ENCODE measurements around the gene TNFAIP3.
A peak's percentile ranks its signal among the peaks of the same experiment; 100 is the strongest.

Gene TNFAIP3

GRCh38 chr6:137907170-137907569 is 40.1 kb downstream of the TNFAIP3 start:
- TF ChIP-seq, protein P1, sequence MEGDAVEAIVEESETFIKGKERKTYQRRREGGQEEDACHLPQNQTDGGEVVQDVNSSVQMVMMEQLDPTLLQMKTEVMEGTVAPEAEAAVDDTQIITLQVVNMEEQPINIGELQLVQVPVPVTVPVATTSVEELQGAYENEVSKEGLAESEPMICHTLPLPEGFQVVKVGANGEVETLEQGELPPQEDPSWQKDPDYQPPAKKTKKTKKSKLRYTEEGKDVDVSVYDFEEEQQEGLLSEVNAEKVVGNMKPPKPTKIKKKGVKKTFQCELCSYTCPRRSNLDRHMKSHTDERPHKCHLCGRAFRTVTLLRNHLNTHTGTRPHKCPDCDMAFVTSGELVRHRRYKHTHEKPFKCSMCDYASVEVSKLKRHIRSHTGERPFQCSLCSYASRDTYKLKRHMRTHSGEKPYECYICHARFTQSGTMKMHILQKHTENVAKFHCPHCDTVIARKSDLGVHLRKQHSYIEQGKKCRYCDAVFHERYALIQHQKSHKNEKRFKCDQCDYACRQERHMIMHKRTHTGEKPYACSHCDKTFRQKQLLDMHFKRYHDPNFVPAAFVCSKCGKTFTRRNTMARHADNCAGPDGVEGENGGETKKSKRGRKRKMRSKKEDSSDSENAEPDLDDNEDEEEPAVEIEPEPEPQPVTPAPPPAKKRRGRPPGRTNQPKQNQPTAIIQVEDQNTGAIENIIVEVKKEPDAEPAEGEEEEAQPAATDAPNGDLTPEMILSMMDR (IDR thresholded peaks at IDR 0.05; ENCODE audit: low read depth, low read length): no peak
- no peak for DNase-seq (ENCODE audit: low read depth in 2 of 2)
- H3K4me3 ChIP-seq (replicated peaks in 1 of 2; ENCODE audit: low read depth in 2 of 2, low read length in 2 of 2): no peak overlapping the region

DNA sequence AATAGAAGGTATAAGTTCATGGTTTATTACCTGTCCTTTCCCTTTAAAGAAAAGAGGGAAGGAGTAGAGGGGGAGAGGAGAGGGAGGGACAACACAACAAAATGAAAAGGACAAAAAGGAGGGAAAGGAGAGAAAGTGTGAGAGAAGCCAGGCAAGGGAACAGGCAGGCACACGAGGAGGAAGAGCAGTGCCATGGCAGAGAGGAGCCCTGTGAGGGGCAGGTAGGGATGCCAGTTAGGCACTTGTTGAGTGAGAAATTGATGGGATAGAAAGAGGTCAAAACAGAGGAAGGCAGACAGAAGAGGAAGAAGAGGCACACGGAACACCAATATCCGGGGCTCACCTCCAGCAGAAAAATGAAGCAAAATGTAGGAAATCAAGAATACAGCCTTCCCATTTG is 42.5 kb downstream of the TNFAIP3 start:
- no peak for DNase-seq (ENCODE audit: low read depth in 2 of 2)
- H3K4me3 ChIP-seq (replicated peaks in 1 of 2; ENCODE audit: low read depth in 2 of 2, low read length in 2 of 2): no peak overlapping the region
- TF ChIP-seq, protein P1 (IDR thresholded peaks at IDR 0.05; ENCODE audit: low read depth, low read length): no peak

DNA sequence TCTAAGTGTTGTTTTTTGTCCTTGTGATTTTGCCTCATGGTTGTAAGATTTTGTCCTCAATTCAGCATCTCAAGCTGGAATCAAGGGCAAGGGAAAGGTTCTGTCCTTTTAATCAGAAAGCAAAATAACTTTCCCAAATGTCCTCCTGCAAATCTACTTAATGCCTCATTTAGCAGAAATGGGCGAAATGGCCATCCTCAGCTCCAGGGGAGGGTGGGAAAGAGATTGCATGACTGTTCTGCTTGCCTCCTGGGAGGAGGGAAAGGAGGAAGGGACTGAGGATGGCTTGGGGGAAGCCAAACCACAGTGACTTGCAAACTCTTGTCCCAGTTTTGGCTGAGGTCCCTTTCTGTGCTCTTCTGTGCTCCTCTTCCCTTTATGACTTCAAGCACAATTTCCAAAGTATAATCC is 43.4 kb downstream of the TNFAIP3 start:
- peak in 1 of 2 donors; percentile 60 for DNase-seq (ENCODE audit: low read depth in 2 of 2)
- TF ChIP-seq, protein P1 (IDR thresholded peaks at IDR 0.05; ENCODE audit: low read depth, low read length): no peak
- no peak overlapping the region for H3K4me3 ChIP-seq (replicated peaks in 1 of 2; ENCODE audit: low read depth in 2 of 2, low read length in 2 of 2)

DNA sequence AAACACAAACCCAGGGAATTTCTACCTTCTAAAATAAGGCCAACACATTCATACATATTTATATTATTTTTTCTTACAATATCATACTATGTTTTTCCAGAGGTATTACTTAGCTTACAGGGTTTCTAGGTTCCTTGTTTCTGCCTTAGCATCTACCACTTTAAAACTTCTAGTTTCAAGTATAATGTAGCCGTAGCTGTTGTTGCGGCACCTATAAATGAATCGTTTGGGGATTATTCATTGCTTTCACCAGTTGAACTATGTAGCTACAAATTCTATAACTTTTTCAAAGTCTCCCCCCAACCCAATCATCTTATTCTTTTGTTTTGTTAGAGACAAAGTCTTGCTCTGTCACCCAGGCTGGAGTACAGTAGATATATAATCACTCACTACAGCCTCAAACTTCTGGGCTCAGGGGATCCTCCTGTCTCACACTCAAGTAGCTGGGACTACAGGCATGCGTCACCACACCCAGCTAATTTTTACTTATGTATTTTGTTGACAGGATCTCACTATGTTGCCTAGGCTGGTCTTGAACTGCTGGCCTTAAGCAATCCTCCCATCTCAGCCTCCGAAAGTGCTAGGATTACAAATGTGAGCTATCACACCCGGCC is 43.9 kb downstream of the TNFAIP3 start:
- no peak overlapping the region for H3K4me3 ChIP-seq (replicated peaks in 1 of 2; ENCODE audit: low read depth in 2 of 2, low read length in 2 of 2)
- TF ChIP-seq, protein P1 (IDR thresholded peaks at IDR 0.05; ENCODE audit: low read depth, low read length): no peak
- no peak for DNase-seq (ENCODE audit: low read depth in 2 of 2)

DNA sequence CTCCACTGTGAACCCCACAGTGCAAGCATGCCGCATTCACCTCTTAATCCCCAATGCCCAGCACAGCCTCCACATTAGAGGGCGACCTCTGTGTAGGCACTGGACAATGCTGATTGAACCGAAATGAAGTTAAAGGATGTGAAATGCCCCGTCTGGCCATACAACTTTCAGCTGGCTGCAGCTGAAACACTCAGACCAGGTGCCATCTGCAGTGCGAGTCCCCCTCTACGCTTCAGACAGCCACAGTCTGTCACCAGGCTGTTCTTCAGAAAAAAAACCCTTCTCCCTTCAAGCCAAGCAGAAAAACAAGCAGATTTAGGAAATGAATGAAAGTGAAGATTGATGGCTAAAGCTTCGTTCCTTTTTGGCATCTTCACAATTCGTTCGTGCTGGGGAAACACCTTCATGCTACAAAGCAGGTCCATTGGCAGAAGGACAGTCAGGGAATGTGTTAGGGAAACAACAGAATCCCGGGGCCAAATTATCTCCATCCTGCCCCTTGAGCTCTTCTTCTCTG is 44.7 kb downstream of the TNFAIP3 start:
- TF ChIP-seq, protein P1 (IDR thresholded peaks at IDR 0.05; ENCODE audit: low read depth, low read length): no peak
- no peak overlapping the region for H3K4me3 ChIP-seq (replicated peaks in 1 of 2; ENCODE audit: low read depth in 2 of 2, low read length in 2 of 2)
- DNase-seq (ENCODE audit: low read depth in 2 of 2): no peak

DNA sequence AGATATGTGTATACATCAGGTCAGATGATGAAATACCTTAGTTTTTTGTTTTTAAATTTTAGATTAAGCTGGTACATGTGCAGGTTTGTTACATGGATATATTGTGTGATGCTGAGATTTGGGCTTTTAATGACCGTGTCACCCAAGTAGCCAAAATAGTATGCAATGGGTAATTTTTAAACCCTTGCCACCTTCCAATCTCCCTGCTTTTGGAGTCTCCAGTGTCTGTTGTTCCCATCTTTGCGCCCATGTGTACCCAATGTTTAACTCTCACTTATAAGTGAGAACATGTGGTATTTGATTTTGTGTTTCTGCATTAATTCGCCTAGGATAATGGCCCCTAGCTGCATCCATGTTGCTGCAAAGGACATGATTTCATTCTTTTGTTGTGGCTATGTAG is 45.8 kb downstream of the TNFAIP3 start:
- DNase-seq (ENCODE audit: low read depth in 2 of 2): no peak
- TF ChIP-seq, protein P1 (IDR thresholded peaks at IDR 0.05; ENCODE audit: low read depth, low read length): no peak
- no peak overlapping the region for H3K4me3 ChIP-seq (replicated peaks in 1 of 2; ENCODE audit: low read depth in 2 of 2, low read length in 2 of 2)

DNA sequence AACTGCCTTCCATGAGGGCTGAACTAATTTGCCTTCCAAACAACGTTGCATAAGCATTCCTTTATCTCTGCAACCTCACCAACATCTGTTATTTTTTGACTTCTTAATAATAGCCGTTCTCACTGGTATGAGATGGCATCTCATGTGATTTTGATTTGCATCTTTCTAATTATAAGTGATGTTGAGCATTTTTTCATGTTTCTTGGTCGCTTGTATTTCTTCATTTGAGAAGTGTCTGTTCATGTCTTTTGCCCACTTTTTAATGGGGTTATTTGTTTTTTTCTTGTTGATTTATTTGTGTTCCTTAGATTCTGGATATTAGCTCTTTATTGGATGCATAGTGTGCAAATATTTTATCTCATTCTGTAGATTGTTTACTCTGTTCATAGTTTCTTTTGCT is 46.4 kb downstream of the TNFAIP3 start:
- no peak overlapping the region for H3K4me3 ChIP-seq (replicated peaks in 1 of 2; ENCODE audit: low read depth in 2 of 2, low read length in 2 of 2)
- DNase-seq (ENCODE audit: low read depth in 2 of 2): no peak
- TF ChIP-seq, protein P1 (IDR thresholded peaks at IDR 0.05; ENCODE audit: low read depth, low read length): no peak
